H1 (cell line): Measurements from ENCODE around the gene TBC1D3B. TPM values are rescaled to one million over a fixed set of nuclear protein-coding genes. Genes with fewer than 3 reads are reported as not detected.

Experiments used
- CTCF ChIA-PET: fragments of 300-600 bp; sonication (Branson Sonifier 250); formaldehyde crosslinking; loops from one replicate; lab custom pipeline; 2021; ENCODE audit not compliant: partially characterized antibody; lab: Charles Lee
- POLR2A ChIA-PET: fragments of 300-600 bp; sonication (Branson Sonifier 250); formaldehyde crosslinking; loops from one replicate; lab custom pipeline; 2021; ENCODE audit warnings: inconsistent platforms; ENCODE audit not compliant: partially characterized antibody; lab: Charles Lee
- DNase-seq, 2 experiments: peaks; one replicate each; pipeline versions ENCODE4 v3.0.0 to v3.0.0-alpha.2; 2010 to 2022; ENCODE audit warnings: low spot score in 2 of 2, low read depth in 1 of 2, mixed read lengths in 1 of 2
- FAIRE-seq: peaks from 2 replicates; lab custom pipeline; 2011; peaks lifted over from hg19 to GRCh38; lab: Jason Lieb, UNC
- H2AFZ ChIP-seq: 2 replicates; pipeline ENCODE4 v1.8.1; 2012; ENCODE audit warnings: low read length, inconsistent platforms
- H2AK5ac ChIP-seq: 2 replicates; pipeline ENCODE4 v1.6.1; 2013; ENCODE audit warnings: low read depth, low read length
- H2BK120ac ChIP-seq: replicated peaks from 2 replicates; pipeline ENCODE3; 2013; ENCODE audit warnings: low read depth, low read length, inconsistent platforms
- H2BK12ac ChIP-seq: 2 replicates; pipeline ENCODE4 v1.6.1; 2013; ENCODE audit warnings: low read depth, low read length
- H2BK15ac ChIP-seq: 2 replicates; pipeline ENCODE4 v1.6.1; 2013; ENCODE audit warnings: low read length
- H2BK20ac ChIP-seq: 2 replicates; pipeline ENCODE4 v1.6.1; 2013; ENCODE audit warnings: low read length
- H2BK5ac ChIP-seq: 2 replicates; pipeline ENCODE4 v1.6.1; 2013; ENCODE audit warnings: low read depth, low read length
- H3K14ac ChIP-seq: 2 replicates; pipeline ENCODE4 v1.6.1; 2013; ENCODE audit warnings: inconsistent platforms; ENCODE audit not compliant: insufficient read length
- H3K18ac ChIP-seq: 2 replicates; pipeline ENCODE4 v1.6.1; 2013; ENCODE audit warnings: low read length; ENCODE audit errors: extremely low read depth
- H3K23ac ChIP-seq: 2 replicates; pipeline ENCODE4 v1.6.1; 2013; ENCODE audit warnings: inconsistent platforms; ENCODE audit not compliant: insufficient read length
- H3K23me2 ChIP-seq: 2 replicates; pipeline ENCODE4 v1.6.1; 2013; ENCODE audit warnings: low read depth, low read length
- H3K27ac ChIP-seq: 2 replicates; pipeline ENCODE4 v1.6.1; 2011; ENCODE audit warnings: low read depth, low read length, inconsistent platforms
- H3K27me3 ChIP-seq, 4 experiments: replicated peaks in 1 of 4; 1 replicate in 1 of 4; 2 replicates in 3 of 4; pipeline versions ENCODE4 v1.6.1 to v1.8.1; 2011 to 2013; ENCODE audit warnings: low read length in 3 of 4, mild to moderate bottlenecking in 3 of 4, inconsistent platforms in 2 of 4, mixed read lengths in 2 of 4, moderate library complexity in 1 of 4; ENCODE audit not compliant: control insufficient read depth in 3 of 4, insufficient read depth in 3 of 4; ENCODE audit errors: extremely low read depth in 1 of 4
- H3K36me3 ChIP-seq, 4 experiments: 2 replicates each; pipeline versions ENCODE4 v1.6.1 to v1.8.1; 2011 to 2013; ENCODE audit warnings: mild to moderate bottlenecking in 4 of 4, low read length in 3 of 4, moderate library complexity in 2 of 4, control low read depth in 1 of 4, inconsistent platforms in 1 of 4; ENCODE audit not compliant: insufficient read depth in 4 of 4, control insufficient read depth in 2 of 4
- H3K4ac ChIP-seq: replicated peaks from 2 replicates; pipeline ENCODE3; 2013; ENCODE audit warnings: low read length, low read depth, mixed read lengths, inconsistent platforms; ENCODE audit not compliant: insufficient read length
- H3K4me1 ChIP-seq, 4 experiments: replicated peaks in 1 of 4; 1 replicate in 1 of 4; 2 replicates in 3 of 4; pipeline versions ENCODE4 v1.6.1 to v1.8.1; 2011 to 2013; ENCODE audit warnings: low read length in 3 of 4, inconsistent platforms in 2 of 4, mixed read lengths in 1 of 4; ENCODE audit not compliant: insufficient read depth in 4 of 4, control insufficient read depth in 3 of 4
- H3K4me2 ChIP-seq, 2 experiments: 2 replicates each; pipeline versions ENCODE4 v1.6.1 to v1.8.1; 2011 to 2013; ENCODE audit warnings: low read depth in 2 of 2, low read length in 2 of 2, control low read depth in 1 of 2, inconsistent platforms in 1 of 2, mild to moderate bottlenecking in 1 of 2; ENCODE audit not compliant: insufficient read depth in 1 of 2
- H3K4me3 ChIP-seq, 4 experiments: fragments of 200-600, 300-600 bp in 1 of 4; sonication (generic), shearing (Covaris generic), sonication (Bioruptor Twin) in 1 of 4; 2 replicates each; pipeline versions ENCODE4 v1.5.1 to v1.8.1; 2011 to 2016; ENCODE audit warnings: low read length in 4 of 4, low read depth in 3 of 4, control low read depth in 2 of 4, inconsistent platforms in 2 of 4, mild to moderate bottlenecking in 2 of 4, mixed read lengths in 1 of 4, moderate library complexity in 1 of 4; ENCODE audit not compliant: insufficient read depth in 2 of 4; ENCODE audit errors: extremely low read depth in 1 of 4
- H3K56ac ChIP-seq: replicated peaks from 2 replicates; pipeline ENCODE3; 2013; ENCODE audit warnings: low read depth, mild to moderate bottlenecking, mixed read lengths, low read length, inconsistent platforms; ENCODE audit not compliant: insufficient read length
- H3K79me1 ChIP-seq: 2 replicates; pipeline ENCODE4 v1.6.1; 2013; ENCODE audit warnings: low read depth, low read length, control low read depth
- H3K79me2 ChIP-seq, 2 experiments: 2 replicates each; pipeline versions ENCODE4 v1.6.1 to v1.8.1; 2012 to 2013; ENCODE audit warnings: low read length in 2 of 2, mild to moderate bottlenecking in 2 of 2, inconsistent platforms in 1 of 2; ENCODE audit not compliant: insufficient read depth in 2 of 2, control insufficient read depth in 1 of 2
- H3K9ac ChIP-seq, 4 experiments: replicated peaks in 1 of 4; 1 replicate in 1 of 4; 2 replicates in 3 of 4; pipeline versions ENCODE4 v1.6.1 to v1.8.1; 2011 to 2013; ENCODE audit warnings: low read depth in 3 of 4, low read length in 3 of 4, control low read depth in 2 of 4, mild to moderate bottlenecking in 2 of 4, moderate library complexity in 2 of 4, inconsistent platforms in 1 of 4; ENCODE audit errors: extremely low read depth in 1 of 4
- H3K9me3 ChIP-seq, 2 experiments: 2 replicates each; pipeline versions ENCODE4 v1.6.1 to v1.8.1; 2012 to 2013; ENCODE audit warnings: mild to moderate bottlenecking in 2 of 2, moderate library complexity in 2 of 2, control low read depth in 1 of 2, inconsistent platforms in 1 of 2, low read depth in 1 of 2, low read length in 1 of 2, mixed read lengths in 1 of 2; ENCODE audit not compliant: insufficient read depth in 2 of 2
- H4K20me1 ChIP-seq, 2 experiments: replicated peaks in 1 of 2; 2 replicates each; pipeline versions ENCODE3 to v1.8.1; 2011 to 2013; ENCODE audit warnings: inconsistent platforms in 2 of 2, low read length in 2 of 2, mild to moderate bottlenecking in 1 of 2; ENCODE audit not compliant: insufficient read depth in 2 of 2, control insufficient read depth in 1 of 2
- H4K5ac ChIP-seq: 2 replicates; pipeline ENCODE4 v1.6.1; 2013; ENCODE audit warnings: low read length, low read depth, mixed read lengths, inconsistent platforms; ENCODE audit not compliant: insufficient read length
- H4K8ac ChIP-seq: 2 replicates; pipeline ENCODE4 v1.8.0; 2013; ENCODE audit warnings: mild to moderate bottlenecking, moderate library complexity, low read length, inconsistent platforms; ENCODE audit not compliant: insufficient read depth; ENCODE audit errors: extremely low read depth
- H4K91ac ChIP-seq: replicated peaks from 2 replicates; pipeline ENCODE3; 2013; ENCODE audit warnings: low read length, mixed read lengths, inconsistent platforms; ENCODE audit not compliant: insufficient read length
- BACH1 ChIP-seq: IDR thresholded peaks from 2 replicates; pipeline ENCODE4 v1.6.1; 2012; ENCODE audit warnings: low read length, improper control_type of control experiment
- BRCA1 ChIP-seq: IDR thresholded peaks from 2 replicates; pipeline ENCODE4 v1.6.1; 2012; ENCODE audit warnings: low read depth, low read length, improper control_type of control experiment
- CEBPB ChIP-seq: IDR thresholded peaks from 2 replicates; pipeline ENCODE4 v1.6.1; 2012; ENCODE audit warnings: low read depth, low read length
- CHD1 ChIP-seq: IDR thresholded peaks from 2 replicates; pipeline ENCODE4 v1.6.1; 2012; ENCODE audit warnings: low read depth, low read length, improper control_type of control experiment
- E2F6 ChIP-seq: IDR thresholded peaks from 2 replicates; pipeline ENCODE4 v1.6.1; 2012; ENCODE audit warnings: inconsistent platforms
- HDAC2 ChIP-seq, 2 experiments: fragments of 300-600 bp in 1 of 2; sonication (generic) in 1 of 2; IDR thresholded peaks; 2 replicates each; pipeline ENCODE4 v1.6.1; 2011 to 2012; ENCODE audit warnings: low read depth in 2 of 2, low read length in 2 of 2, mild to moderate bottlenecking in 2 of 2, moderate library complexity in 2 of 2, borderline replicate concordance in 1 of 2, inconsistent platforms in 1 of 2
- KDM4A ChIP-seq: IDR thresholded peaks from one replicate; pipeline ENCODE4 v1.7.1; 2012; ENCODE audit warnings: low read depth, mild to moderate bottlenecking, moderate library complexity, low read length, inconsistent platforms; ENCODE audit not compliant: severe bottlenecking
- RAD21 ChIP-seq, 2 experiments: IDR thresholded peaks in 1 of 2; conservative IDR thresholded peaks in 1 of 2; 2 replicates each; pipeline ENCODE4 v1.6.1; 2011; ENCODE audit warnings: low read depth in 2 of 2, low read length in 2 of 2, improper control_type of control experiment in 1 of 2, inconsistent platforms in 1 of 2, mild to moderate bottlenecking in 1 of 2, moderate library complexity in 1 of 2
- RFX5 ChIP-seq: IDR thresholded peaks from 2 replicates; pipeline ENCODE4 v1.6.1; 2011; ENCODE audit warnings: low read depth, low read length, improper control_type of control experiment, borderline replicate concordance
- SIRT6 ChIP-seq: IDR thresholded peaks from one replicate; pipeline ENCODE4 v1.7.1; 2012; ENCODE audit warnings: low read length, inconsistent platforms
- SIX5 ChIP-seq: IDR thresholded peaks from 2 replicates; pipeline ENCODE4 v1.6.1; 2011; ENCODE audit warnings: mild to moderate bottlenecking, low read depth, low read length
- TAF1 ChIP-seq: IDR thresholded peaks from 2 replicates; pipeline ENCODE4 v1.6.1; 2011; ENCODE audit warnings: mild to moderate bottlenecking, low read depth, low read length
- WGBS, 2 experiments: shearing (Covaris generic) in 1 of 2; methylation state at CpG; one replicate each; pipeline versions ENCODE4 v1.1.6 to v1.1.7; 2013 to 2015; ENCODE audit warnings: low lambda C conversion rate in 2 of 2, mixed read lengths in 2 of 2, inconsistent platforms in 1 of 2, low coverage in 1 of 2, missing lambda C conversion rate in 1 of 2; ENCODE audit not compliant: insufficient replicate concordance in 2 of 2, insufficient coverage in 1 of 2, insufficient read length in 1 of 2; ENCODE audit errors: extremely low coverage in 1 of 2, missing lambda C conversion rate in 1 of 2; 5-methylcytosine and 5-hydroxymethylcytosine counted together
- polyA plus RNA-seq, 7 experiments: library from polyadenylated mRNA; depleted of rRNA in 3 of 7; stranded (reverse) in 5 of 7; unstranded in 2 of 7; fragments of >200 nt in 5 of 7; fragments of 200-250 nt in 2 of 7; gene quantifications; 1 replicate in 5 of 7; 2 replicates in 1 of 7; 4 replicates in 1 of 7; pipeline versions ENCODE4 v1.2.1 to v1.2.3, GENCODE V29; 2011 to 2013; ENCODE audit warnings: missing spikeins in 2 of 7, mixed read lengths in 2 of 7
- total RNA-seq: library from RNA; stranded (reverse); fragmentation: NEBNext Ultra II Directional; extraction: Animal tissue kit (Norgen Biotek cat#: 25700); gene quantifications from 2 replicates; pipeline ENCODE4 v1.2.1, GENCODE V29; 2021

Gene TBC1D3B
- total and polyA plus RNA-seq, 2 of the 8 experiments (the other 6 are each of a cell fraction or from before 2014, with no cell fraction given): 0.54 to 6.2 TPM

- H3K9me3 ChIP-seq: no peaks in the 10 kb centered on the region
- H3K27ac ChIP-seq: no peak overlapping the region
- DNase-seq: no peak
- H3K27me3 ChIP-seq: no peaks in the 10 kb centered on the region
- H3K36me3 ChIP-seq: no peaks in the 10 kb centered on the region
- no peaks in the 10 kb centered on the region for H4K20me1 ChIP-seq
- H3K18ac ChIP-seq: no peak overlapping the region
- H2BK15ac ChIP-seq: no peak overlapping the region
- H3K79me2 ChIP-seq: no peaks in the 10 kb centered on the region
- H2BK20ac ChIP-seq: no peak overlapping the region
- WGBS, 2 experiments: 88% methylated on average over 6 of the region's 6 CpGs; no CpG with 5 or more reads in 1 of the 2 experiments
- H4K8ac ChIP-seq: no peak overlapping the region
- H3K4me2 ChIP-seq: no peak overlapping the region
- POLR2A ChIA-PET: interaction anchor here (1.2 kb wide), 1 partner anchor 11 kb away, joined by 3 read pairs; no protein-coding TSS in a partner anchor
- no peak overlapping the region for H2BK12ac ChIP-seq
- no peak overlapping the region for H3K9ac ChIP-seq
- no peak overlapping the region for H3K4me3 ChIP-seq
- H3K14ac ChIP-seq: no peak overlapping the region
- no peak overlapping the region for H4K91ac ChIP-seq
- CTCF ChIA-PET: interaction anchor here (0.9 to 2.1 kb wide), 4 partner anchors 55 to 159 kb away, joined by 3 to 6 read pairs (median 3); no protein-coding TSS in a partner anchor
- no peak overlapping the region for H2BK120ac ChIP-seq
- H2AFZ ChIP-seq: no peak overlapping the region
- no peaks in the 10 kb centered on the region for H3K23me2 ChIP-seq
- H3K4ac ChIP-seq: no peak overlapping the region
- no peak overlapping the region for H3K23ac ChIP-seq
- H4K5ac ChIP-seq: no peak overlapping the region
- H2AK5ac ChIP-seq: no peak overlapping the region
- no peak overlapping the region for H3K56ac ChIP-seq
- H3K79me1 ChIP-seq: no peaks in the 10 kb centered on the region
- TF ChIP-seq HDAC2 (IDR thresholded peaks at IDR 0.05; ENCODE audit: borderline replicate concordance in 1 of 2, low read depth in 2 of 2, low read length in 2 of 2) (no peak), BRCA1 (no peak), SIRT6 (no peak), KDM4A (no peak), SIX5 (no peak), RFX5 (no peak), CEBPB (no peak), CHD1 (no peak), BACH1 (no peak), RAD21 (IDR thresholded peaks at IDR 0.05 in 1 of 2, conservative IDR thresholded peaks at IDR 0.05 in 1 of 2; ENCODE audit: low read depth in 2 of 2, low read length in 2 of 2) (no peak), E2F6 (no peak), TAF1 (no peak)
- H2BK5ac ChIP-seq: no peak overlapping the region
- peaks cover 0 to 8% (median 5%) of the 10 kb centered on the region in 4 experiments; a peak in 6 of 7 replicates for H3K4me1 ChIP-seq
- FAIRE-seq: no peak
Measured at GRCh38 chr17:36127911-36128310, 48.5 kb downstream of the TBC1D3B start.
